HG02571 (cell line): Measurements from ENCODE around the gene TXNDC17.
"Not testable (repeated sequence)": the region's sequence is repeated elsewhere in the genome, so short reads cannot be mapped to it uniquely, and the experiment has no call there.

ENCODE experiments used
- ATAC-seq: cut with Tn5 transposase; IDR thresholded peaks from one replicate; pipeline ENCODE4 v1.9.1; 2021; ENCODE audit warnings: mild to moderate bottlenecking, moderate library complexity; ENCODE audit not compliant: unreplicated experiment

Gene TXNDC17

GRCh38 chr17:6660101-6660500 lies 19.2 kb downstream of the TXNDC17 start:
- no peak for ATAC-seq

GRCh38 chr17:6660805-6661463 lies 20.1 kb downstream of the TXNDC17 start:
- ATAC-seq, result peak; percentile 80

- ATAC-seq, result no peak
Observed at GRCh38 chr17:6661464-6661848, 20.6 kb downstream of the TXNDC17 start.

- not testable (repeated sequence) for ATAC-seq
Observed at GRCh38 chr17:6663200-6663599, 22.3 kb downstream of the TXNDC17 start.

- no peak for ATAC-seq
Observed at GRCh38 chr17:6666077-6666521, 25.2 kb downstream of the TXNDC17 start.

GRCh38 chr17:6666557-6666956 lies 25.7 kb downstream of the TXNDC17 start:
- no peak for ATAC-seq

GRCh38 chr17:6667516-6667915 lies 26.7 kb downstream of the TXNDC17 start:
- no peak for ATAC-seq

- no peak for ATAC-seq
Observed at GRCh38 chr17:6668219-6668618, 27.4 kb downstream of the TXNDC17 start.

GRCh38 chr17:6668727-6669425 lies 28.0 kb downstream of the TXNDC17 start:
- ATAC-seq, result no peak

- ATAC-seq, result no peak
Observed at GRCh38 chr17:6669479-6670212, 28.8 kb downstream of the TXNDC17 start.

- ATAC-seq, result no peak
Observed at GRCh38 chr17:6670571-6670970, 29.7 kb downstream of the TXNDC17 start.

GRCh38 chr17:6670999-6671398 lies 30.1 kb downstream of the TXNDC17 start:
- no peak for ATAC-seq

- ATAC-seq, result no peak
Observed at GRCh38 chr17:6671431-6671830, 30.6 kb downstream of the TXNDC17 start.

- no peak for ATAC-seq
Observed at GRCh38 chr17:6674586-6674985, 33.7 kb downstream of the TXNDC17 start.

GRCh38 chr17:6675201-6675825 lies 34.5 kb downstream of the TXNDC17 start:
- no peak for ATAC-seq

GRCh38 chr17:6676802-6677157 lies 35.9 kb downstream of the TXNDC17 start:
- ATAC-seq, result no peak

- no peak for ATAC-seq
Observed at GRCh38 chr17:6677158-6677831, 36.4 kb downstream of the TXNDC17 start.

GRCh38 chr17:6677946-6678345 lies 37.1 kb downstream of the TXNDC17 start:
- ATAC-seq, result no peak

GRCh38 chr17:6679241-6679640 lies 38.4 kb downstream of the TXNDC17 start:
- ATAC-seq, result no peak

GRCh38 chr17:6681176-6681575 lies 40.3 kb downstream of the TXNDC17 start:
- ATAC-seq, result no peak

GRCh38 chr17:6681671-6682070 lies 40.8 kb downstream of the TXNDC17 start:
- no peak for ATAC-seq
